ENCODE measurements around the gene PPM1M.

The PPM1M gene

GRCh38 chr3:52250122-52250521, 4.6 kb downstream of the PPM1M start:
- TF ChIP-seq TOX (CRISPR knock-in tag; IDR thresholded peaks at IDR 0.05; ENCODE audit: borderline replicate concordance), result no peak
- no peak for TF ChIP-seq ZNF565 (CRISPR knock-in tag; conservative IDR thresholded peaks at IDR 0.05; ENCODE audit: low read depth)
- no peak for TF ChIP-seq RARB (CRISPR knock-in tag; IDR thresholded peaks at IDR 0.05)
- no peak for TF ChIP-seq ARNTL (CRISPR knock-in tag; IDR thresholded peaks at IDR 0.05; ENCODE audit: borderline replicate concordance, low read depth)
- no peak for TF ChIP-seq ZFP30 (CRISPR knock-in tag; IDR thresholded peaks at IDR 0.05)
- no peak for TF ChIP-seq CSDC2 (CRISPR knock-in tag; IDR thresholded peaks at IDR 0.05)
- no peak for TF ChIP-seq TSHZ2 (CRISPR knock-in tag; IDR thresholded peaks at IDR 0.05)
- no peak for TF ChIP-seq TCF4 (CRISPR knock-in tag; IDR thresholded peaks at IDR 0.05; ENCODE audit: borderline replicate concordance)
- no peak for TF ChIP-seq PATZ1 (CRISPR knock-in tag; IDR thresholded peaks at IDR 0.05; ENCODE audit: borderline replicate concordance)
- TF ChIP-seq OSR1 (CRISPR knock-in tag; IDR thresholded peaks at IDR 0.05), result no peak
- TF ChIP-seq ZC3H10 (CRISPR knock-in tag; IDR thresholded peaks at IDR 0.05), result no peak
- TF ChIP-seq BACH2 (CRISPR knock-in tag; IDR thresholded peaks at IDR 0.05; ENCODE audit: borderline replicate concordance), result no peak
- no peak for ATAC-seq

- ATAC-seq, result no peak
- TF ChIP-seq GLIS3 (CRISPR knock-in tag; IDR thresholded peaks at IDR 0.05) (no peak), TSHZ2 (CRISPR knock-in tag; IDR thresholded peaks at IDR 0.05) (no peak), OSR1 (CRISPR knock-in tag; IDR thresholded peaks at IDR 0.05) (no peak), ZNF565 (CRISPR knock-in tag; conservative IDR thresholded peaks at IDR 0.05; ENCODE audit: low read depth) (no peak), ZFP3 (CRISPR knock-in tag; IDR thresholded peaks at IDR 0.05) (no peak), ZFP30 (CRISPR knock-in tag; IDR thresholded peaks at IDR 0.05) (no peak), POU6F1 (CRISPR knock-in tag; IDR thresholded peaks at IDR 0.05; ENCODE audit: borderline replicate concordance, low read depth) (no peak), CSRNP3 (CRISPR knock-in tag; IDR thresholded peaks at IDR 0.05) (no peak), ARNTL (CRISPR knock-in tag; IDR thresholded peaks at IDR 0.05; ENCODE audit: borderline replicate concordance, low read depth) (no peak), ISL1 (CRISPR knock-in tag; IDR thresholded peaks at IDR 0.05) (no peak), TOX (CRISPR knock-in tag; IDR thresholded peaks at IDR 0.05; ENCODE audit: borderline replicate concordance) (no peak), SNAI2 (CRISPR knock-in tag; IDR thresholded peaks at IDR 0.05) (no peak), ZNF70 (CRISPR knock-in tag; IDR thresholded peaks at IDR 0.05) (no peak), ZNF8 (CRISPR knock-in tag; IDR thresholded peaks at IDR 0.05) (no peak), ESRRG (CRISPR knock-in tag; IDR thresholded peaks at IDR 0.05) (no peak), PATZ1 (CRISPR knock-in tag; IDR thresholded peaks at IDR 0.05; ENCODE audit: borderline replicate concordance) (no peak), RARB (CRISPR knock-in tag; IDR thresholded peaks at IDR 0.05) (no peak), BACH2 (CRISPR knock-in tag; IDR thresholded peaks at IDR 0.05; ENCODE audit: borderline replicate concordance) (no peak), PPARA (CRISPR knock-in tag; IDR thresholded peaks at IDR 0.05; ENCODE audit: borderline replicate concordance) (no peak), ZC3H10 (CRISPR knock-in tag; IDR thresholded peaks at IDR 0.05) (no peak)
These were observed 8.1 kb downstream of the PPM1M start for GRCh38 chr3:52253314-52254304.

Data from SK-N-SH treated with all-trans-retinoic acid at 6 μM for 48 hours (cell line).